Measurements from ENCODE around the gene ACOXL.

GRCh38 chr2:110789706-110790105 lies 57.3 kb downstream of the ACOXL start:
- TF ChIP-seq, protein P1, sequence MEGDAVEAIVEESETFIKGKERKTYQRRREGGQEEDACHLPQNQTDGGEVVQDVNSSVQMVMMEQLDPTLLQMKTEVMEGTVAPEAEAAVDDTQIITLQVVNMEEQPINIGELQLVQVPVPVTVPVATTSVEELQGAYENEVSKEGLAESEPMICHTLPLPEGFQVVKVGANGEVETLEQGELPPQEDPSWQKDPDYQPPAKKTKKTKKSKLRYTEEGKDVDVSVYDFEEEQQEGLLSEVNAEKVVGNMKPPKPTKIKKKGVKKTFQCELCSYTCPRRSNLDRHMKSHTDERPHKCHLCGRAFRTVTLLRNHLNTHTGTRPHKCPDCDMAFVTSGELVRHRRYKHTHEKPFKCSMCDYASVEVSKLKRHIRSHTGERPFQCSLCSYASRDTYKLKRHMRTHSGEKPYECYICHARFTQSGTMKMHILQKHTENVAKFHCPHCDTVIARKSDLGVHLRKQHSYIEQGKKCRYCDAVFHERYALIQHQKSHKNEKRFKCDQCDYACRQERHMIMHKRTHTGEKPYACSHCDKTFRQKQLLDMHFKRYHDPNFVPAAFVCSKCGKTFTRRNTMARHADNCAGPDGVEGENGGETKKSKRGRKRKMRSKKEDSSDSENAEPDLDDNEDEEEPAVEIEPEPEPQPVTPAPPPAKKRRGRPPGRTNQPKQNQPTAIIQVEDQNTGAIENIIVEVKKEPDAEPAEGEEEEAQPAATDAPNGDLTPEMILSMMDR (IDR thresholded peaks at IDR 0.05; ENCODE audit: low read depth, low read length, poor library complexity, severe bottlenecking), result no peak
- TF ChIP-seq EZH2phosphoT487 (IDR thresholded peaks at IDR 0.05; ENCODE audit: borderline replicate concordance, low read length), result no peak
